ENCODE results near the gene AKR1B1. TPM values are rescaled to one million over a fixed set of nuclear protein-coding genes. Genes with fewer than 3 reads are reported as not detected.

The AKR1B1 gene
- total and polyA plus RNA-seq, 2 experiments from 2014 or later, result 48.9 to 158 TPM

DNA sequence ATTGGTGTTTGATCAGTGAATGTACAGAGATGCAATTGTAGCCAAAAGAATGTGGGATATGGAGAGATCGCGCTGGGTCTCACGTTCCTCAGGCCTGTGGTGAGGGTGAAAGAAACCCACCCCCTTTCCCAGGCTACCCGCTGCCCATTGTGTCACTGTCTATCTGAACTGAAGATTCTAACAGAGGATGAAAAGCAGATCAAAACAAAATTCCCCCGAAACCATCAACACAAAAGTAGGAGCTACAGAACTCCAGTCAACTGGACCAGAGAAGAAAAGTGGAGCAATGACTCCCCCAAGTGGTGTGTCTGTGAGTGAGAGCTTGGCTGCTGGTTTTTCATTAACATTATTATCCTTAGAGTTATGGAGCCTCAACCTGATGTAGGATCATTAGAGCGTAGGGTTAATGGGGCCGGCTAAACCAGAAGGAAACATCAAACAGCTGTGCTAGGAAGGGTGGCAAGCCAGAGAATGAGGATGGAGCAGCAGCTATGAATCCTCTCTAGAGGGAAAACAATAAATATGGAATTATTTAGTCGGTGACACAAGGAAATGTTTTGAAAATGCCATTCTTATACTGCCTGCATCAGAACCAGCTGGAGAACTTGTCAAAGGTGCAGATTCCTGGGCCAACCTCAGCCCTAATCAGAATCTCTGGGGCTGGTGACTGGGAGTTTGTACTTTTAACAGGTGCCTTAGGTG is 38.3 kb downstream of the AKR1B1 start:
- Histone ChIP-seq H3K36me3 (no peaks in the 10 kb centered on the region), H3K27ac (no peak overlapping the region), H3K4me3 (no peak overlapping the region), H3K27me3 (no peaks in the 10 kb centered on the region), H3K9me3 (ENCODE audit: low read depth) (no peaks in the 10 kb centered on the region), H3K4me1 (ENCODE audit: low read depth) (no peaks in the 10 kb centered on the region)
- peak; percentile 54 to 84 for DNase-seq (ENCODE audit: low read depth in 1 of 2, low spot score in 1 of 2)
- peak; percentile 74 for TF ChIP-seq CTCF (IDR thresholded peaks at IDR 0.05; ENCODE audit: low read depth, low read length)

DNA sequence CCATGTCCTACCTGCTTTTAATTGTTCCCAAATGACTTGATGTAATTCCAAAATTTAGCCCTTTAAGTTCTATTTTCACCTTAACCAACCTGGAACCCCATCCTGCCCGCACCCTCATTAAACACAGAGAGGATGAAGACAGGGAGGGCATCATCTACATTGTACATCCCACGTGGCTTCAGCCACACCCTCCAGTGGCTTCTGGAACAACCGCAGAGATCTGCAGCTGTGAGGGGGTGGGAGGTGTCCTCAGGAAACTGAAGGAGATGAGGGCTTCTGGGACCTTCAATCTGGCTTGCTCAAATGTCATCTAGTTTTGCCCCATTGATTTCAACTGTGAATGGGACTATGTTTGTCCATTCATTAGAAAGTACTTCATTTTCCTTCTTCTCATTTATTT is 39.0 kb downstream of the AKR1B1 start:
- Histone ChIP-seq H3K4me3 (no peak overlapping the region), H3K27ac (no peak overlapping the region), H3K36me3 (no peaks in the 10 kb centered on the region), H3K4me1 (ENCODE audit: low read depth) (no peaks in the 10 kb centered on the region), H3K27me3 (no peaks in the 10 kb centered on the region), H3K9me3 (ENCODE audit: low read depth) (no peaks in the 10 kb centered on the region)
- no peak for TF ChIP-seq CTCF (IDR thresholded peaks at IDR 0.05; ENCODE audit: low read depth, low read length)
- no peak for DNase-seq (ENCODE audit: low read depth in 1 of 2, low spot score in 1 of 2)

DNA sequence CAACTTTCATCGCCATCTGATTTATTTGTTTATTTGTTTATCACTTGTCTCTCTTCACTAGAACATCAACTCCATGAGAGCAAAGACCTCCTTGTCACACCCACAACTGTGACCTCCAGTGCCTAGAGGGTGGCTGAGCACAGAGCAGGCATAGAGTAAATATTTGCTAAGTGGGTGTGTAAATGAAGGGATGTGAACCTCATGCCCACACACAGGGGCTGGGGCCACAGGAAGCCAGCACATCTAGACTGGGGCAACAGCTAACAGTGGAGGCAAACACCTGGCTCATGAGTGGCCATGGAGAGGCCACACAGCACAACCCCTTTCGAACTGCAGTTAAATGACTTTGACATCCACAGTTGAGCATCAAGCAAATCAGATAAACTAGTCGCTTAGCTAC is 39.8 kb downstream of the AKR1B1 start:
- Histone ChIP-seq H3K27ac (no peak overlapping the region), H3K27me3 (no peaks in the 10 kb centered on the region), H3K36me3 (no peaks in the 10 kb centered on the region), H3K9me3 (ENCODE audit: low read depth) (no peaks in the 10 kb centered on the region), H3K4me1 (ENCODE audit: low read depth) (no peaks in the 10 kb centered on the region), H3K4me3 (no peak overlapping the region)
- no peak for DNase-seq (ENCODE audit: low read depth in 1 of 2, low spot score in 1 of 2)
- no peak for TF ChIP-seq CTCF (IDR thresholded peaks at IDR 0.05; ENCODE audit: low read depth, low read length)

DNA sequence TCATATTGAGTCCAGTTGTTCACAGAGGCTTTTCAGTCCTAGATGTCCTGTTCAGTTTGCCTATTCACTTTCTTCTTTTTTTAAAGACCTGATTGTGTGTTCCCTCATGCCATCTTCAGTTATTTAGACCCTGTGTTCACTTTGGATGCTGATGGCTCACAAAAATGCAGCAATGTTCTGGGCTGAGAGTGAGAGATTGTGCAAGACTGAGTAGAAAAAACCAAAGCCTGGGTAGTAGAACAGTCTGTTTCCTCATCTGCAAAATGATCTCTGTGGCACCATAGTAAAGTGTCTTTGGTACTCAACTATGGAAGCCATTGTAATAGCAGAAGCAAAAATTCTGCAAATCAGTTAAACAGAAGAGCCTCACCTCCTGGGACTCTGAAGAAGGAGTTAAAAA is 43.2 kb downstream of the AKR1B1 start:
- no peaks in the 10 kb centered on the region for H3K27me3 ChIP-seq
- no peaks in the 10 kb centered on the region for H3K36me3 ChIP-seq
- H3K27ac ChIP-seq, result no peak overlapping the region
- DNase-seq (ENCODE audit: low read depth in 1 of 2, low spot score in 1 of 2), result peak in 1 of 2 donors; percentile 30
- no peaks in the 10 kb centered on the region for H3K4me1 ChIP-seq (ENCODE audit: low read depth)
- no peaks in the 10 kb centered on the region for H3K9me3 ChIP-seq (ENCODE audit: low read depth)
- H3K4me3 ChIP-seq, result no peak overlapping the region
- TF ChIP-seq CTCF (IDR thresholded peaks at IDR 0.05; ENCODE audit: low read depth, low read length), result no peak

DNA sequence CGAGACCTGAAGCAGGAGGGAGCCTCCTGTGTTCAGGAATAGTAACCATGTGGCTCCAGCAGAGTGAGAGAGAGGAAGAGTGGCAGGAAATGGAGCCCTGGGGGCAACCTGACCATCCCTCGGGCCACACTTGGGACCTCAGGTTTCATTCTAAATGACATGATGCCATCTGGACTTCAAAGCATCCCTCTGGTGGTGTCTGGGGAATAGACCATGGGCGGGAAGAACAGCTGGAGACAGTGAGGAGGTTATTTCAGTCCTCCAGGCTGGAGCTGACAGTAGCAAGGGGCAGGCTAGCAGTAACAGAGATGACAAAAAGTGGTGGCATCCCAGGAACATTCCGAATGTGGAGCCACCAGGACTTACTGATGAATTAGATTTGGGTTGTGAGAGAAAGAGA is 44.8 kb downstream of the AKR1B1 start:
- DNase-seq (ENCODE audit: low read depth in 1 of 2, low spot score in 1 of 2), result no peak
- Histone ChIP-seq H3K9me3 (ENCODE audit: low read depth) (no peaks in the 10 kb centered on the region), H3K4me3 (no peak overlapping the region), H3K4me1 (ENCODE audit: low read depth) (no peaks in the 10 kb centered on the region), H3K27ac (no peak overlapping the region), H3K36me3 (no peaks in the 10 kb centered on the region), H3K27me3 (no peaks in the 10 kb centered on the region)
- no peak for TF ChIP-seq CTCF (IDR thresholded peaks at IDR 0.05; ENCODE audit: low read depth, low read length)

All from cardiac muscle cell (in vitro differentiated cells and primary cell).